C4-2B (cell line): ENCODE results near the gene BARHL1.

Source experiments
- CTCF ChIP-seq: fragments of 450-650 bp; conservative IDR thresholded peaks from 2 replicates; pipeline ENCODE4 v1.5.1; 2017; ENCODE audit warnings: mild to moderate bottlenecking
- ZFX ChIP-seq: fragments of 450-650 bp; IDR thresholded peaks from 2 replicates; pipeline ENCODE4 v1.6.1; 2017

- TF ChIP-seq CTCF (no peak), ZFX (no peak)
Observed at GRCh38 chr9:132610661-132611060, 28.3 kb downstream of the BARHL1 start.
